GM19468 (cell line): Measurements from ENCODE around the gene CTSE.

Source experiments
- ATAC-seq: cut with Tn5 transposase; IDR thresholded peaks from one replicate; pipeline ENCODE4 v1.9.1; 2021; ENCODE audit warnings: mild to moderate bottlenecking, moderate library complexity, moderate number of reproducible peaks; ENCODE audit not compliant: unreplicated experiment; ENCODE audit errors: extremely low read depth

Gene CTSE

GRCh38 chr1:206050655-206051235 lies 27.1 kb upstream of the CTSE start:
- ATAC-seq = peak; percentile 78

- ATAC-seq = no peak
Measured at GRCh38 chr1:206049919-206050600, 26.4 kb upstream of the CTSE start.

GRCh38 chr1:206049293-206049692 lies 25.6 kb upstream of the CTSE start:
- ATAC-seq = no peak

- no peak for ATAC-seq
Measured at GRCh38 chr1:206048582-206048981, 24.9 kb upstream of the CTSE start.

- no peak for ATAC-seq
Measured at GRCh38 chr1:206047271-206047670, 23.6 kb upstream of the CTSE start.

- peak; percentile 31 for ATAC-seq
Measured at GRCh38 chr1:206041640-206042039, 17.9 kb upstream of the CTSE start.

- no peak for ATAC-seq
Measured at GRCh38 chr1:206040328-206040727, 16.6 kb upstream of the CTSE start.

- ATAC-seq = no peak
Measured at GRCh38 chr1:206039046-206039973, 15.6 kb upstream of the CTSE start.

- ATAC-seq = no peak
Measured at GRCh38 chr1:206037581-206037980, 13.9 kb upstream of the CTSE start.

GRCh38 chr1:206036663-206037455 lies 13.2 kb upstream of the CTSE start:
- no peak for ATAC-seq

GRCh38 chr1:206035027-206035426 lies 11.3 kb upstream of the CTSE start:
- ATAC-seq = no peak

- ATAC-seq = no peak
Measured at GRCh38 chr1:206032380-206033140, 8.9 kb upstream of the CTSE start.

- ATAC-seq = no peak
Measured at GRCh38 chr1:206030714-206031113, 7.0 kb upstream of the CTSE start.

GRCh38 chr1:206030191-206030590 lies 6.5 kb upstream of the CTSE start:
- ATAC-seq = no peak

- ATAC-seq = no peak
Measured at GRCh38 chr1:206029484-206029883, 5.8 kb upstream of the CTSE start.

GRCh38 chr1:206025283-206025820 lies 1.7 kb upstream of the CTSE start:
- ATAC-seq = no peak

- no peak for ATAC-seq
Measured at GRCh38 chr1:206022766-206023165, 929 bp downstream of the CTSE start.

- ATAC-seq = no peak
Measured at GRCh38 chr1:206021626-206022365, 1.9 kb downstream of the CTSE start.
